HG02938 (cell line): ENCODE measurements around the gene WFIKKN2.
"Not testable (repeated sequence)": the region's sequence is repeated elsewhere in the genome, so short reads cannot be mapped to it uniquely, and the experiment has no call there.

Experiments used
- ATAC-seq: cut with Tn5 transposase; IDR thresholded peaks from one replicate; pipeline ENCODE4 v1.9.1; 2021; ENCODE audit warnings: mild to moderate bottlenecking, moderate library complexity; ENCODE audit not compliant: unreplicated experiment

The WFIKKN2 gene

GRCh38 chr17:50871364-50871763, 36.0 kb downstream of the WFIKKN2 start:
- ATAC-seq = no peak

GRCh38 chr17:50871898-50872297, 36.5 kb downstream of the WFIKKN2 start:
- ATAC-seq = no peak

GRCh38 chr17:50872710-50873424, 37.5 kb downstream of the WFIKKN2 start:
- ATAC-seq = no peak

- no peak for ATAC-seq
Observed at GRCh38 chr17:50875074-50875473, 39.7 kb downstream of the WFIKKN2 start.

GRCh38 chr17:50877042-50877441, 41.7 kb downstream of the WFIKKN2 start:
- ATAC-seq = not testable (repeated sequence)

- no peak for ATAC-seq
Observed at GRCh38 chr17:50877838-50878237, 42.5 kb downstream of the WFIKKN2 start.

GRCh38 chr17:50879086-50879485, 43.7 kb downstream of the WFIKKN2 start:
- ATAC-seq = no peak

- ATAC-seq = no peak
Observed at GRCh38 chr17:50881182-50881581, 45.8 kb downstream of the WFIKKN2 start.

- no peak for ATAC-seq
Observed at GRCh38 chr17:50882851-50883250, 47.5 kb downstream of the WFIKKN2 start.

- no peak for ATAC-seq
Observed at GRCh38 chr17:50883850-50884438, 48.6 kb downstream of the WFIKKN2 start.

GRCh38 chr17:50884439-50885311, 49.3 kb downstream of the WFIKKN2 start:
- ATAC-seq = no peak

GRCh38 chr17:50887705-50888245, 52.4 kb downstream of the WFIKKN2 start:
- ATAC-seq = no peak

- no peak for ATAC-seq
Observed at GRCh38 chr17:50889528-50890118, 54.2 kb downstream of the WFIKKN2 start.

- no peak for ATAC-seq
Observed at GRCh38 chr17:50890675-50891516, 55.5 kb downstream of the WFIKKN2 start.

- ATAC-seq = no peak
Observed at GRCh38 chr17:50891577-50891989, 56.2 kb downstream of the WFIKKN2 start.
